ENCODE data around the gene SHTN1. TPM values are rescaled to one million over a fixed set of nuclear protein-coding genes. Genes with fewer than 3 reads are reported as not detected.

SHTN1 gene
- total RNA-seq, 2 experiments from 2014 or later, result 0.08 TPM

DNA sequence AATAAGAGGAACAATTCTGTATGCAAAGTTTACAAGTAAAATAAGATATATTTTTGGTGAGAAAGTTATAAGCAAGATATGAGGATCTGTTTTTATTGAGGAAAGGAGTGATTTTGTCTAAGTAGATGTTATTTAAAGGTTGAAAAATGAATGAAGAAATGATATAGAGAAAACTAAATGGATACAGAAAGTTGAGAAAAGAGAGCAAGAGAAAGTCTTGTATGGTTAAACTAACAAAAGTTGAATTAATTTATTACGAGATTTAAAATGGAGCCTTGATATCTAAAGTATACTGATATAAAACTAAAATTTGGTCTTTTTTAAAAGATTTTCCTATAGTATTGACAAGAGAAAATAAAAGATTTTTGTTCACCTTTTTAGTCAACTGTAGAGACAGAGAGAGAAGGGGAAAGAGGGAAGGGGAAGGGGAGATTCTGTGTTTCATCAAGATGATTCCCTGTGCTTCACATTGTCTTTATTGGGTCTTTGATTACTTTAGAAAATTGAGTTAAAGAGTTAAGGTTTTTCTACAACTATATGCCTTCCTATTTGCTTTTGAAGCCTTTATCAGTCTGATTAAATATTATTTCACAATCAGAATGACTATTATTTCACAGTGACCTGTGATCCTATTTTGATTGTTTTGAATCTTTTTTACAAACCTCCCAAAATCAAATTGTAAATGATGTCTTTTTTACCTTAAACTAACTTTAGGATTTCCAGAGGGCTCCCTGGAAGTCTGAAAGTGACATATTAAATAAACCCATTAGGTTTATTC is 10.7 kb downstream of the SHTN1 start:
- H3K36me3 Mint-ChIP-seq, result no peaks in the 10 kb centered on the region
- peaks cover 11% of the 10 kb centered on the region for H3K27me3 Mint-ChIP-seq
- H3K4me1 Mint-ChIP-seq, result no peaks in the 10 kb centered on the region
- no peaks in the 10 kb centered on the region for H3K9me3 Mint-ChIP-seq
- no peak overlapping the region for H3K4me3 Mint-ChIP-seq
- no peak for DNase-seq
- no peak overlapping the region for H3K27ac Mint-ChIP-seq

DNA sequence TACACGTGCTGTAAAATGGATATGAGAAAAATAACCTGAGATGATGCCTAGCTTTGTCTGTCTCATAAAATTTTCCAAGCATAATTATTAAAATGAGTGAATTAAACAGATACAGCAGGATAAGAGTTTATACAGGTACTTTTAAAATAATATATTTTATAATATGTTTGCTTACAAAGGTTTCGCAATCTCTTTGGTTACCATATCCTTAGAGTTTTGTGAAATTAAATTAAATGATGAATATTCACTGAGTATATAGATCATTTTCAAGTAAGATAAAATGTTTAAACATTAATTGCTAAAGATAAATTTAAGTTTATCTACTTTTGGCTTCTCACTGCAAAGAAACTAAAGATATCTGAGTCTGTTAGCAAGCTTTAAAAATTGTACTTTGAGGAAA is 11.4 kb downstream of the SHTN1 start:
- no peak overlapping the region for H3K4me3 Mint-ChIP-seq
- H3K4me1 Mint-ChIP-seq, result no peaks in the 10 kb centered on the region
- no peak for DNase-seq
- no peaks in the 10 kb centered on the region for H3K9me3 Mint-ChIP-seq
- H3K27ac Mint-ChIP-seq, result no peak overlapping the region
- peaks cover 9% of the 10 kb centered on the region for H3K27me3 Mint-ChIP-seq
- H3K36me3 Mint-ChIP-seq, result no peaks in the 10 kb centered on the region

GRCh38 chr10:116992183-116992582 is 12.8 kb downstream of the SHTN1 start:
- H3K36me3 Mint-ChIP-seq, result no peaks in the 10 kb centered on the region

DNA sequence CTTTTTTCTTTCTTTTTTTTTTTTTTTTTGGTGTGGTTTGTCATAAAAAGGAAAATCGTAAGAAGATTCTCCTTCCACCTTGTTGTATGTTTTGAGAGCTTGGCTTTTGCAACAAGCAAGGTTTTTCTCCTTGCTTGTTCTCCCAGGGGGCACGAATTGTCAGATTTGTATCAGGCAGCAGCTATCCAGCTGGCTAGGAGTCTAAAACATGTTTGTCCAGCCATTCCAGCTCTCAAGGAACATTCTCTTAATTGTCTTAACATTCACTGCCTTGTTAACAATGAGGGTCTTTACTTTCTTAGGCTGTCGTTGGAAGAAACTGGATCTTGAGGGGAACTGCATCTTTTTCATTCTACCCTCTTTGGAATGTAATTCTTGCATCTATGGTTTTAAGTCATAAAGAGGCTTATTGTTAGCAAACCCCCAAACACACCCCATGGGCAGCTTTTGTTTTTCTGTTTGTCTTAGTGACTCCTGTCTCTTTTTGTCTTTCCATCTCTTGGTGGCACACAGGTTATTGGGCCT is 14.6 kb downstream of the SHTN1 start:
- Mint-ChIP-seq H3K4me3 (no peak overlapping the region), H3K9me3 (no peaks in the 10 kb centered on the region), H3K4me1 (no peaks in the 10 kb centered on the region), H3K27me3 (peaks cover 8% of the 10 kb centered on the region), H3K27ac (no peak overlapping the region), H3K36me3 (no peaks in the 10 kb centered on the region)
- no peak for DNase-seq

More at GRCh38 chr10:116992183-116992582, 12.8 kb downstream of the SHTN1 start:
- Mint-ChIP-seq H3K27ac (no peak overlapping the region), H3K4me3 (no peak overlapping the region), H3K27me3 (peaks cover 9% of the 10 kb centered on the region), H3K9me3 (no peaks in the 10 kb centered on the region), H3K4me1 (no peaks in the 10 kb centered on the region)
- DNase-seq, result no peak

DNA sequence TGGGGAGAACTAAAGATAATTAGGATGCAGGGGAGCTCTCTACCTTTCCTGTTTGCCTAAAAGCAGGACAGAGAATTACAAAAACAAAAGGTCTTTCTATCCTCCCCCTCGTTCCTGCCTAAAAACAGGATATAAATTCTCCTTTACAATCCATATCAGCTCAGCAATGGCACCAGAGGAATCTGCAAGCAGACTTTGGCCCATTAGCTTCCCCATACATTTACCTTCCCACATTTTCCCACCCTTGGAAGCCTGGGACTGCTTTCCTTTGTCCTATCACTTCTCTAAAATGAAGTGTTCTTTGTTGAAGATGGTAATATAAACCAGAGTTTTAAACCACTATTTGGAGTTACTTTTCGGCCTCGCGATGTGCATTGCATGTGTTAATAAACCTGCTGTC is 15.5 kb downstream of the SHTN1 start:
- Mint-ChIP-seq H3K9me3 (no peaks in the 10 kb centered on the region), H3K4me3 (no peak overlapping the region), H3K4me1 (no peaks in the 10 kb centered on the region), H3K27ac (no peak overlapping the region), H3K27me3 (peaks cover 8% of the 10 kb centered on the region), H3K36me3 (no peaks in the 10 kb centered on the region)
- no peak for DNase-seq

DNA sequence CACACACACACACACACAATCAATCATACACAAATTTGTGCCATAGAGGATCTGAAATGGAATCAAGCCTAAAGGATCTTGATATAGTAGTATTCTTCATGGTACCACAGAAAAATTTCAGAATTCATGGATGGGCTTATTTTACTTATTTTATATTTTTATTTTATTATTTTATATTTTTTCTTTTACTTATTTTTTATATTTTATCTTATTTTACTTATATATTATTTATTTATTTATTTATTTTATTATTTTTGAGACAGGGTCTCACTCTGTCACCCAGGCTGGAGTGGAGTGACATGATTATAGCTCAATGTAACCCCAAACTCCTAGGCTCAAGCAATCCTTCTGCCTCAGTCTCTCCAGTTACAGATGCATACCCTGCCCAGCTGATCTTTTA is 16.7 kb downstream of the SHTN1 start:
- Mint-ChIP-seq H3K27ac (no peak overlapping the region), H3K9me3 (no peaks in the 10 kb centered on the region), H3K36me3 (no peaks in the 10 kb centered on the region), H3K27me3 (peaks cover 6% of the 10 kb centered on the region), H3K4me1 (no peaks in the 10 kb centered on the region), H3K4me3 (no peak overlapping the region)
- DNase-seq, result no peak

DNA sequence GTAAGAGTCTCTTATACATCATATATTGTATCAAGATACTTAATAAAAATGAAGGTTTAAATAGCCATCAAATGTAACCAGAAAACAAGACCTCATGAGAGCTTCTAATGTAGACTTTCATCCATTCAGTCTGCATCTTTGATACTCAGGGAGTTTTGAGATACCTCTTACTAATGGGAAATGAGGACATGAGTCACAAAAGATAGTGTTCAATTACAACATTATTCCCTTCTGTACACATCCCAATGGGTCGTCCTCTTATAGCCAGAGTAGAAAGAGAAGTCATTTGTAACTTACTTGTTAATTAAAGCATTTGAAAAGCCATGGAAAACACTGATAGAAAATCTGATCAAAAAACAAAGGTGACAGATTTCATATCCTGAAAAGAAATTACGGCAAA is 19.4 kb downstream of the SHTN1 start:
- H3K27me3 Mint-ChIP-seq, result peaks cover 15% of the 10 kb centered on the region
- no peaks in the 10 kb centered on the region for H3K36me3 Mint-ChIP-seq
- H3K9me3 Mint-ChIP-seq, result no peaks in the 10 kb centered on the region
- no peak for DNase-seq
- no peaks in the 10 kb centered on the region for H3K4me1 Mint-ChIP-seq
- H3K27ac Mint-ChIP-seq, result no peak overlapping the region
- no peak overlapping the region for H3K4me3 Mint-ChIP-seq

GRCh38 chr10:116984202-116984990 is 20.6 kb downstream of the SHTN1 start:
- peaks cover 21% of the 10 kb centered on the region for H3K27me3 Mint-ChIP-seq
- H3K9me3 Mint-ChIP-seq, result no peaks in the 10 kb centered on the region
- no peak overlapping the region for H3K27ac Mint-ChIP-seq
- no peaks in the 10 kb centered on the region for H3K36me3 Mint-ChIP-seq
- H3K4me1 Mint-ChIP-seq, result no peaks in the 10 kb centered on the region
- no peak for DNase-seq
- H3K4me3 Mint-ChIP-seq, result no peak overlapping the region

- DNase-seq, result no peak
- no peak overlapping the region for H3K4me3 Mint-ChIP-seq
Observed at GRCh38 chr10:116980041-116980440, 24.9 kb downstream of the SHTN1 start.

DNA sequence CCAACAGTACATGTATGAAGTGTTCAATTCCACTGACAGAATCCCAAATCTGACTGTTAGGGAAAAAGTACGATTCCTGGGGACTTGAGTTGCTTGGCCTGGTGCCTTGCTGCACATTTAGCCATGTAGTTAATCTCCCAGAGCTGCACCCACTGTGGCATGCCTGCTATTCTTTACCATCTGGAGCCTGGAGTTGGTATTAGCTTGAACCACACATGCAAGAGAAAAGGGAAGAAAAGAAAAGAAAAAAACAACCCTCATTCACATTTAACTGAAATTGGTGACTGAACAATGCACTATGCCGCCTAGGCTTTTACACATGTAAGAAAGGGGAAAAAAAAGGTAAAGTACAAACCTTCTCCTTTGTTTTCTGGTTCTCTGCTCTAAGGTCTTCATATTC is 26.1 kb downstream of the SHTN1 start:
- Mint-ChIP-seq H3K27me3 (peaks cover 33% of the 10 kb centered on the region), H3K4me3 (no peak overlapping the region)

More at GRCh38 chr10:116980041-116980440, 24.9 kb downstream of the SHTN1 start:
- Mint-ChIP-seq H3K36me3 (no peaks in the 10 kb centered on the region), H3K27me3 (peaks cover 36% of the 10 kb centered on the region), H3K4me1 (no peaks in the 10 kb centered on the region), H3K27ac (no peak overlapping the region), H3K9me3 (no peaks in the 10 kb centered on the region)

DNA sequence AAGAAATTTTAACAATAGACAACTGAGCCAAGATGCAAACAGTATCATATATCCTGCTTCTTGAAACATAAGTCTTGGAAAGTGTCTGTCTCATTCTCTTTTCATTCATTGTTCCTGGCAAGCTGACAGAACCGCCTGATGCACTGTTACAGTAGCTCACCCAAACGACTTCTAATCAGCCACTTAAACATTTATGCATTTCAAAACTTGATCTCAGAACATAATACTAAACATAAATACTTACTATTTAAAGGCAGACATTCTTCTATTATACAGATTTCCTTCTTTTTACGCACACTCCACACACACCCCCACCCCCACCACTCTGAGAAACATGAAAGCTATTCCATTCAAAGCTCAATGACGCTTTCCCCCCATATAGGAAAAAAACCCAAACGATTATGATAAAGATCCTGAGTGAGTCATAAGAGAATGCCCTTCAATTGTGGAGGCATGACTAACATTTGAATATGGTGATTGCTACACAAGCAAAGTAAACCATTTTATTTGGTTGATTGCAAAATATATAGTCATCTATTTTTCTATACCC is 30.5 kb downstream of the SHTN1 start:
- H3K27ac Mint-ChIP-seq, result no peak overlapping the region
- no peak for DNase-seq
- H3K4me1 Mint-ChIP-seq, result no peaks in the 10 kb centered on the region
- H3K4me3 Mint-ChIP-seq, result no peak overlapping the region
- no peaks in the 10 kb centered on the region for H3K36me3 Mint-ChIP-seq
- H3K9me3 Mint-ChIP-seq, result no peaks in the 10 kb centered on the region
- H3K27me3 Mint-ChIP-seq, result peaks cover 21% of the 10 kb centered on the region

More for the DNA sequence above, 26.1 kb downstream of the SHTN1 start:
- H3K4me1 Mint-ChIP-seq, result no peaks in the 10 kb centered on the region
- no peak for DNase-seq
- no peak overlapping the region for H3K27ac Mint-ChIP-seq
- H3K36me3 Mint-ChIP-seq, result no peaks in the 10 kb centered on the region
- no peaks in the 10 kb centered on the region for H3K9me3 Mint-ChIP-seq

DNA sequence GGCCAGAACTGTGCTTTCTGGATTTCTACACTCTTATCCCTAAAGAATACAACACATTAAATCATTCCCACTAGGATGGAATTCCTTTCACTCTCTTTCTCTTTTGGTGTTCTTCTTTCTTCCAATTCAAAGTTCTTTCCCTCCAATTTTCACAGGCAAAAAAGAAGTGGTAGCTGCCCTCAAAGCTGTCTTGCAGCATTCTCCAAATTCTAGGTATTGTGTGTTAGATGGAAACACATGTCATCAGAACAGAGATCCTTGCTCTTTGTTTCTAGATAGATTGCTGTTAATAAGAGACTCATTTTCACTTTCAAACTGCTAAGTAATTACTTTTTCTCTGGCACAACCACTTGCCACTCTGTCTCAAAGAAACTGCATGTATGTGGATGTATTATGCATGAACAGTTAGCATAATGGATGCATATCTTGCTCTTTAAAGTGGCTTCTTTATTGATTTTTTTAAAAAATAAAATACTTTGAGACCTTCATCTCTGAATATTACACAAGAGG is 31.0 kb downstream of the SHTN1 start:
- Mint-ChIP-seq H3K27me3 (peaks cover 23% of the 10 kb centered on the region), H3K4me3 (no peak overlapping the region), H3K4me1 (no peaks in the 10 kb centered on the region), H3K36me3 (no peaks in the 10 kb centered on the region), H3K9me3 (no peaks in the 10 kb centered on the region), H3K27ac (no peak overlapping the region)
- no peak for DNase-seq

- Mint-ChIP-seq H3K36me3 (no peaks in the 10 kb centered on the region), H3K4me1 (no peaks in the 10 kb centered on the region), H3K27ac (no peak overlapping the region), H3K4me3 (no peak overlapping the region), H3K9me3 (no peaks in the 10 kb centered on the region), H3K27me3 (peaks cover 22% of the 10 kb centered on the region)
- no peak for DNase-seq
Observed at GRCh38 chr10:116973371-116973905, 31.5 kb downstream of the SHTN1 start.

GRCh38 chr10:116972131-116972530 is 32.9 kb downstream of the SHTN1 start:
- H3K27ac Mint-ChIP-seq, result no peak overlapping the region
- H3K4me3 Mint-ChIP-seq, result no peak overlapping the region
- no peaks in the 10 kb centered on the region for H3K9me3 Mint-ChIP-seq
- no peaks in the 10 kb centered on the region for H3K4me1 Mint-ChIP-seq
- no peaks in the 10 kb centered on the region for H3K36me3 Mint-ChIP-seq
- H3K27me3 Mint-ChIP-seq, result peaks cover 14% of the 10 kb centered on the region
- no peak for DNase-seq

GRCh38 chr10:116970050-116970449 is 34.9 kb downstream of the SHTN1 start:
- peaks cover 11% of the 10 kb centered on the region for H3K27me3 Mint-ChIP-seq
- H3K9me3 Mint-ChIP-seq, result no peaks in the 10 kb centered on the region
- H3K27ac Mint-ChIP-seq, result no peak overlapping the region
- no peak overlapping the region for H3K4me3 Mint-ChIP-seq
- no peaks in the 10 kb centered on the region for H3K4me1 Mint-ChIP-seq
- DNase-seq, result no peak
- H3K36me3 Mint-ChIP-seq, result no peaks in the 10 kb centered on the region
